Urinary bladder (tissue), 4 donors: Measurements from ENCODE around the gene PRKCE. TPM values are rescaled to one million over a fixed set of nuclear protein-coding genes. Genes with fewer than 3 reads are reported as not detected.
"Not testable (repeated sequence)": the region's sequence is repeated elsewhere in the genome, so short reads cannot be mapped to it uniquely, and the experiment has no call there.

Experiments used
- DNase-seq: peaks from one replicate; pipeline ENCODE4 v3.0.0-alpha.2; 2015; ENCODE audit errors: extremely low spot score
- H3K27ac ChIP-seq: one replicate; pipeline ENCODE4 v1.5.1; 2013; ENCODE audit warnings: low read depth, mild to moderate bottlenecking, moderate library complexity
- H3K36me3 ChIP-seq: one replicate; pipeline ENCODE4 v1.6.1; 2013; ENCODE audit warnings: mild to moderate bottlenecking, moderate library complexity; ENCODE audit not compliant: insufficient read depth
- H3K4me1 ChIP-seq: one replicate; pipeline ENCODE4 v1.6.1; 2013; ENCODE audit warnings: mild to moderate bottlenecking, moderate library complexity; ENCODE audit not compliant: insufficient read depth
- H3K4me3 ChIP-seq: one replicate; pipeline ENCODE4 v1.5.1; 2013; ENCODE audit warnings: low read depth, low read length
- WGBS: extraction: QIAGEN DNeasy Blood & Tissue Kit; methylation state at CpG from one replicate; pipeline ENCODE4 v1.1.7; 2013; 5-methylcytosine and 5-hydroxymethylcytosine counted together
- polyA plus RNA-seq: library from polyadenylated mRNA; stranded (reverse); fragments of 200-250 nt; gene quantifications from one replicate; pipeline ENCODE4 v1.2.3, GENCODE V29; 2013
- total RNA-seq: library from RNA; depleted of rRNA; stranded (reverse); fragments of >200 nt; gene quantifications from one replicate; pipeline ENCODE4 v1.2.3, GENCODE V29; 2014
- donor health status: healthy with polysubstance abuse.
- donor health status: healthy.

Gene PRKCE
- total and polyA plus RNA-seq, 2 donors: 9.9 to 29.7 TPM

- no peaks in the 10 kb centered on the region for H3K36me3 ChIP-seq
- no peak overlapping the region for H3K27ac ChIP-seq
- WGBS: 54% methylated on average over 3 of the region's 3 CpGs
- no peak for DNase-seq
- H3K4me3 ChIP-seq: no peak overlapping the region
- peaks cover 4% of the 10 kb centered on the region for H3K4me1 ChIP-seq
These were observed 193.5 kb downstream of the PRKCE start for GRCh38 chr2:45844796-45845457.

- Histone ChIP-seq H3K4me3 (no peak overlapping the region), H3K4me1 (peaks cover 4% of the 10 kb centered on the region), H3K36me3 (no peaks in the 10 kb centered on the region), H3K27ac (no peak overlapping the region)
- no peak for DNase-seq
- WGBS: 65% methylated on average over 6 of the region's 6 CpGs
These were observed 194.1 kb downstream of the PRKCE start for GRCh38 chr2:45845566-45845965.

GRCh38 chr2:45849491-45850283 is 198.2 kb downstream of the PRKCE start:
- H3K36me3 ChIP-seq: no peaks in the 10 kb centered on the region
- no peak overlapping the region for H3K4me3 ChIP-seq
- DNase-seq: no peak
- WGBS: 81% methylated on average over 7 of the region's 7 CpGs
- H3K27ac ChIP-seq: no peak overlapping the region
- no peaks in the 10 kb centered on the region for H3K4me1 ChIP-seq

- H3K36me3 ChIP-seq: no peaks in the 10 kb centered on the region
- no peak for DNase-seq
- H3K4me1 ChIP-seq: no peaks in the 10 kb centered on the region
- 87% methylated on average over 2 of the region's 2 CpGs for WGBS
- no peak overlapping the region for H3K27ac ChIP-seq
- no peak overlapping the region for H3K4me3 ChIP-seq
These were observed 199.1 kb downstream of the PRKCE start for GRCh38 chr2:45850558-45850957.

GRCh38 chr2:45851111-45851510 is 199.6 kb downstream of the PRKCE start:
- Histone ChIP-seq H3K4me1 (no peaks in the 10 kb centered on the region), H3K36me3 (no peaks in the 10 kb centered on the region), H3K27ac (no peak overlapping the region), H3K4me3 (no peak overlapping the region)
- no peak for DNase-seq
- 86% methylated on average over 2 of the region's 2 CpGs for WGBS

- 89% methylated on average over 11 of the region's 11 CpGs for WGBS
- no peak for DNase-seq
- Histone ChIP-seq H3K27ac (no peak overlapping the region), H3K4me1 (no peaks in the 10 kb centered on the region), H3K4me3 (no peak overlapping the region), H3K36me3 (no peaks in the 10 kb centered on the region)
These were observed 200.3 kb downstream of the PRKCE start for GRCh38 chr2:45851576-45852304.

- WGBS: 88% methylated on average over 6 of the region's 6 CpGs
These were observed 201.1 kb downstream of the PRKCE start for GRCh38 chr2:45852450-45853150.

GRCh38 chr2:45855374-45855773 is 203.9 kb downstream of the PRKCE start:
- no peak overlapping the region for H3K4me3 ChIP-seq
- 16% methylated on average over 3 of the region's 3 CpGs for WGBS
- no peaks in the 10 kb centered on the region for H3K4me1 ChIP-seq
- H3K27ac ChIP-seq: no peak overlapping the region
- H3K36me3 ChIP-seq: no peaks in the 10 kb centered on the region
- DNase-seq: no peak

More at GRCh38 chr2:45852450-45853150, 201.1 kb downstream of the PRKCE start:
- Histone ChIP-seq H3K4me1 (no peaks in the 10 kb centered on the region), H3K36me3 (no peaks in the 10 kb centered on the region), H3K27ac (no peak overlapping the region), H3K4me3 (no peak overlapping the region)
- DNase-seq: no peak

- no peaks in the 10 kb centered on the region for H3K36me3 ChIP-seq
- H3K27ac ChIP-seq: no peak overlapping the region
- WGBS: 89% methylated on average over 9 of the region's 9 CpGs
- H3K4me1 ChIP-seq: peaks cover 3% of the 10 kb centered on the region
- H3K4me3 ChIP-seq: no peak overlapping the region
- no peak for DNase-seq
These were observed 205.2 kb downstream of the PRKCE start for GRCh38 chr2:45856391-45857274.

- no peak overlapping the region for H3K27ac ChIP-seq
- H3K4me3 ChIP-seq: no peak overlapping the region
- WGBS: 62% methylated on average over 4 of the region's 4 CpGs
- H3K4me1 ChIP-seq: peaks cover 3% of the 10 kb centered on the region
- no peak for DNase-seq
- no peaks in the 10 kb centered on the region for H3K36me3 ChIP-seq
These were observed 205.8 kb downstream of the PRKCE start for GRCh38 chr2:45857275-45857609.

GRCh38 chr2:45857867-45858520 is 206.5 kb downstream of the PRKCE start:
- Histone ChIP-seq H3K36me3 (no peaks in the 10 kb centered on the region), H3K4me1 (peaks cover 3% of the 10 kb centered on the region), H3K4me3 (no peak overlapping the region), H3K27ac (no peak overlapping the region)
- no peak for DNase-seq
- 85% methylated on average over 11 of the region's 11 CpGs for WGBS

- H3K36me3 ChIP-seq, H3K4me3 ChIP-seq, DNase-seq, H3K4me1 ChIP-seq, H3K27ac ChIP-seq: not testable (repeated sequence)
- WGBS: 96% methylated on average over 5 of the region's 5 CpGs
These were observed 207.4 kb downstream of the PRKCE start for GRCh38 chr2:45858872-45859271.
